HTERT RPE-1 (cell line): Measurements from ENCODE around the gene TDRD12.
"Not testable (repeated sequence)": the region's sequence is repeated elsewhere in the genome, so short reads cannot be mapped to it uniquely, and the experiment has no call there.

Experiments
- in situ Hi-C: fragments of 300-500 bp; cut with MboI; formaldehyde crosslinking; loops from 4 replicates; pipeline ENCODE4 v1.14.3; 2020; ENCODE audit warnings: low sequenced_read_pairs

The TDRD12 gene

GRCh38 chr19:32824916-32825608 lies 105.5 kb downstream of the TDRD12 start:
- in situ Hi-C loops: no loop called here

DNA sequence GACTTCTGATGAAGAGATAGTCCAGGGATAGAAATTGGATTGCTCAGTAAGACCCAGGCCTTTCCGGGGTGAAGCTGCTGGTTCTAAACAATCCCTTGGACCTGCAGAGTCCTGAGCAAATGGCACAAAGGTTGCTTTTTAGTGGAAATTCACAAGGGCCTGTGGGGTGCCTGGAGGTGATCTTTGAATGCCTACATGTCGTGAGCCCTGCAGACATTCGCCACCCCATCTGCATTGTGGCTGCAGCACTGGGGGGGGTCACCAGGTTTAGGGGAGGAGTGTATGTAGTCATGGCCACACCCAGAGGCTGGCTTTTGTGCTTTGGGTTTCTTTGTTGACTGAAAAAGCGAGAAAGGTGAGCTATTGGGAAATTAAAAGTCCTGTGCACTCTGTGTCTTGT lies 108.6 kb downstream of the TDRD12 start:
- in situ Hi-C loops: no loop called here

DNA sequence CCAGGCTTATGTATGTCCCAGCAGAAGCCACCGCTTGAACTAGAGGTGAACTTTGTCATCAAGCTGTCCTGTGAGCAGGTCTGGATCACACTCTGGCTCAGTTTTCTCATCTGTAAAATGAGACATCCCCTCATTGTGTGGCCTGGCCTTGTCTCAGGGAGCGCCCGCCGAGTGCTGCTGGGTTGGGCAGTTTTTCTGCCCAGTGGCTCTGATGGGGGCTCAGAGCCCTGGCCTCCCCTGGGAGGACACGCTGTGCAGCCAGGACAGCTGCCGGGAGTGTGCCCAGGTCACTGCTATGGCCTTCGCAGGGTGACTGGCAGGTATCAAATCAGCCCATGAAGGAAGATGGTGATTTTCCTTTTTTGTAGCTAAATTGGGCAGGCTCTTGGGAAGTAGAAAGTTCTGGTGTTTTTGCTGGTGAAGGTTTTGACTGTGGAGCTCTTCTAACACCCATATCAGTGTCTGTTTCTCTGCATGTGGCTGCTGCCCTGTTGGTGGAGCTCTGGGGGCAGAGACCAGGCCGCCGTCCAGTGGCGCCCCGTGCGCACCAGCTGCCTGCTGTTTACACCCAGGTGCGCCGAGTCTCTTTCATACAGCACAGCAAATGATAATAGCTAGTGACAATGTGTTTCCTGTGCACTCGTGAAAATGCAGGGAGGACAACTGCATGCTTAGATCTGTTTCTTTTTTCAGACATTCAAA lies 109.2 kb downstream of the TDRD12 start:
- in situ Hi-C loops: no loop called here

- in situ Hi-C loops: no loop called here
These were observed 109.9 kb downstream of the TDRD12 start for GRCh38 chr19:32829345-32829896.

DNA sequence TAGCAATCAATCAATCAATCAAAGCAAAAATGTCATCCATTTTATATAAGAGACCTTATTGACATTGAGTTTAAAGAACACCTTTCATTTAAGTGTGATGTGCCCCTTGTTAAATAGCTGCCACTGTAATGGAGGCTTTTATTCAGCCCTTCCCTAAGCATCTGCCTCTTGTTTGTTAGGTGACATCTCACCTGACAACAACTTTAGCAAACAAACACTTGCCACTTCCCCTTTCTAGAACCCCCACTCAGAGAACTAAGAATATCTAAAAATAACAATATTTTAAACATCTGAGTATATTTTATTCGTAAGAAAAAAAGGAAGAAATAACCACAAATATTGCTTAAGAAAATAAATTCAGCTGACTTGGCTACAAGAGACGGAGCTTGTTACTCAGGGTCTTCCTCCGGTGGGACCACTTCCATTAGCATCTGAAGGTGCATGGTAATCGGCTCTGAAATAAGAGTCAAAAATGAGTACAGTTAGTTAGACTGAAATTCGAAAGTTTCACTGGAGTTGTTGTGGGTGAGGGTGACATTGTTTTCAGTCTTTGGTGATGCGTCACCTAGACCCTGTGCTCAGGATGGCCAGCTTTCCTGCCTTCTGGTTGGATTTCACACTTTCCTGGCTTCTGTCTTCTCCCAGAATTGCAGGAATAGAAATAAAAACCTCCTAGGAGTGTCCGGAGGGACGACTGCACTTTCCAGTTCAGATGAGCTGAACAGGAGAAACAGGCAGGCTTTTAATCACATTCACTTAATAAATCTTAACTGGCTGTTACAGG lies 110.9 kb downstream of the TDRD12 start:
- in situ Hi-C loops: no loop called here

DNA sequence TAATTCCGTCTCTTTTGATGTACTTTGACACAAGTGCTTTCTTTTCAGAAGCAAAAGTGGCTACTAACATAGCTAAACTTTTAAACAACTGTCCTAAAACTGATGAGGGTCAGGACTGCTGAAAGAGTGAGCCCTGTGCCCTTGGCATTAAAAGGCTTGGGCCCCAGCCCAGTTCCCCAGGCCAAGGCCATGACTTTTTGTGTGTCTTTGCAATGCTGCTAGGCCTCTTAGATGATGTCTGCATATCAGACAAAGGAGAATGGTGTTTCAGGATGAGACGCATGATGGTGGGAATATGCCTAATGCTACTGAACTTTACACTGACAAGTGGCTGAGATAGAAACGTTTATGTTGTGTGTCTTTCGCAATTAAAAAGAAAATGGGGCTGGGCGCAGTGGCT lies 112.0 kb downstream of the TDRD12 start:
- in situ Hi-C loops: no loop called here

GRCh38 chr19:32832094-32832493 lies 112.5 kb downstream of the TDRD12 start:
- in situ Hi-C loops: not testable (repeated sequence)

DNA sequence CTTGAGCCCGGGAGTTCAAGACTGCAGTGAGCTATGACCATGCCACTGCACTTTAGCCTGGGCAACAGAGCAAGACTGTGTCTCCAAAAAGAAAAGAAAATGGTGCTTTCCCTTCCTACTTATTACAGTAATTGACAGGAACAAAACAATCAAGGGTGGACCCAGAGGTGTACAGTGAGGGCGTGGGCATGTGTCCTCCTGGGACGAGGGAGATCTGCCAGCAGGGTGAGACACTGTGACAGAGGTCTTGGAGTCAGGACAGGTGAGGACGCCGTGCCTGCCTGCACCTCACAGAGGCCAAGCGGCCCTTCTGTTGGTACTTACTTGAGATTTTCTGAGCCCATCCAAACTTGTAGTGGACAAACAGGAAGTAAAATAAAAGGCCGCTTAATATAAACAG lies 113.3 kb downstream of the TDRD12 start:
- in situ Hi-C loops: not testable (repeated sequence)

DNA sequence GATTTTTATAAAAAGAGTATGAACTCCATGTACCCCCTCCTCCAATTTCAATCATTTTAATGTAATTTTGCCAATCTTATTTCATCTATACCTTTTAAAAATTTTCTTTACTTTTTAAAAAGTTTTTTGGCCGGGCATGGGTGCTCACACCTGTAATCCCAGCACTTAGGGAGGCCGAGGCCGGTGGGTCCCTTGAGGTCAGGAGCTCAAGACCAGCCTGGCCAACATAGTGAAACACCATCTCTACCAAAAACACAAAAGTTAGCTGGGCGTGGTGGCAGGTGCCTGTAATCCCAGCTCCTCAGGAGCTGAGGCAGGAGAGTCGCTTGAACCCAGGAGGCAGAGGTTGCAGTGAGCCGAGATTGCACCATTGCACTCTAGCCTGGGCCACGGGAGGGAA lies 113.8 kb downstream of the TDRD12 start:
- in situ Hi-C loops: not testable (repeated sequence)

GRCh38 chr19:32837531-32837930 lies 118.0 kb downstream of the TDRD12 start:
- in situ Hi-C loops: no loop called here

- in situ Hi-C loops: no loop called here
These were observed 122.5 kb downstream of the TDRD12 start for GRCh38 chr19:32842061-32842460.

- in situ Hi-C loops: no loop called here
These were observed 124.2 kb downstream of the TDRD12 start for GRCh38 chr19:32843716-32844245.

- in situ Hi-C loops: not testable (repeated sequence)
These were observed 128.5 kb downstream of the TDRD12 start for GRCh38 chr19:32848035-32848434.

- in situ Hi-C loops: no loop called here
These were observed 132.6 kb downstream of the TDRD12 start for GRCh38 chr19:32852216-32852615.

- in situ Hi-C loops: not testable (repeated sequence)
These were observed 137.3 kb downstream of the TDRD12 start for GRCh38 chr19:32856818-32857217.

DNA sequence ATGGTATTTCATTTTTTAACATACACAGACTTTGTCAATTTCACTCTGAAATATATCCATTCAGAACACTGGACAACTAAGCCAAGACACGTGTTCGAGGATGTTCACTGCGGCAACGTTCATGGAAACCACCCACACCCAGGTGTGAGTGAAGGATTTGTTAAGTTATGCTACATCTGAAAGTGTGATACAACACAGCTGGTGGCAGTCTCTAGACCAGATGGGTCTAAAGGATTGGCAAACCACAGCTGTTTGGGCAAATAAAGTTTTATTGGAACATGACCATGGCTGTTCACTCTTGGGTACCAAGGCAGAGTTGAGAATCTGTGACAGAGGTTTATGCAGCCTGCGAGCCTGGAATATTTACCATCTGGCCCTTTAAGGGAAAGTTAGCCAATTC lies 138.0 kb downstream of the TDRD12 start:
- in situ Hi-C loops: no loop called here

DNA sequence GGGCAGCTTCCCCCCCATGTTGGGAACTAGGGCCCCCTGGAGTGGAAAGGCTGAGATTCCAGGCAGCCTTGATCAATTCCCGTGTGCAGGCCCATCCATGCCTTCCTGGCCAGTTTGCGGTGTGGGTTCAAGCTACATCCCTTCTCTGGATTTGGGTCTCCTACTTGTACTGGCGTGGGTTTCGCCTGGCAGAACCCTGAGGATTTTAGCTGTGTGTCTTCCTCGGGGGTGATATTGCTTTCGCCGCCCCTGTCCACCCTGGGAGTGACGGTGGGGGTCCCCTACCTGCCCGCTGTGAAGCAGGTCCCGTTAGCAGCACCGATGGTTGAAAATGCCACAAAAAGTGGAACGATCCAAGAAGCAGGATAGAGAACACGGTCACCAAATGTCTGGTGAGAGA lies 138.6 kb downstream of the TDRD12 start:
- in situ Hi-C loops: no loop called here

DNA sequence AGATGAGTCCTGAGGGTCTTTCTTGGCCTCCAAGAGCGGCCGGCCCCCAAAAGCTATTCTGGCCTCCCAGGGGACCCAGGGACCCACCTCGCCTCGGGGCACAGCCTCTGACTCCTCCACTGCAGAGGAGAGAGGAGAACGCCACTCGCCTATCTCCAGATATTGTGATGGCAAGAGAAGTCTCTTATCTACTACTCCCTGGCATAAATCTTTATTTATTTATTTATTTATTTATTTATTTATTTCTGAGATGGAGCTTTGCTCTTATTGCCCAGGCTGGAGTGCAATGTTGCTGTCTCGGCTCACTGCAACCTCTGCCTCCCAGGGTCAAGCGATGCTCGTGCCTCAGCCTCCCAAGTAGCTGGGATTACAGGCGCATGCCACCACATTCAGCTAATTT lies 139.0 kb downstream of the TDRD12 start:
- in situ Hi-C loops: no loop called here

GRCh38 chr19:32859591-32859990 lies 140.0 kb downstream of the TDRD12 start:
- in situ Hi-C loops: no loop called here

GRCh38 chr19:32861596-32861995 lies 142.0 kb downstream of the TDRD12 start:
- in situ Hi-C loops: no loop called here

DNA sequence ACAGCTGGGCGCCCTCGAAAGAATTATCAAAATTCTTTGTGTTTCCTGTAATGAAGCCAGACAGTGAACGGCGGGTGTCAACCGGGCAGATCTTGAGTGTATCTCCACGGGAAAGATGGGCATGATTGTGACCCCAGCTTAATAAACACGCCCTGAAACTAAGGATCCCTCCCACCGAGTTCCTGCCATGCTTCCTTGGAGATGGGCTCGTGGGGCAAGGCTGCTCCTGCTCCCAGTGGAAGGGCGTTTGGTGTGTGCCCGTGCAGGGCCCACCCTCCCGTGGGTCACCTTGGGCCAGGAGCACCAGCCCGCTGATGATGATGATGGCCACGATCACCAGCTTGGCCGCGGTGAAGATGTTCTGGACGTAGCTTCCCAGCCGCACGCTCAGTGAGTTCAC lies 142.6 kb downstream of the TDRD12 start:
- in situ Hi-C loops: no loop called here
